Measurements from ENCODE around the gene BRME1. TPM values are rescaled to one million over a fixed set of nuclear protein-coding genes. Genes with fewer than 3 reads are reported as not detected.

The BRME1 gene
- total and polyA plus RNA-seq, 2 of the 13 experiments (the other 11 are each of a cell fraction or from before 2014, with no cell fraction given), result 0.74 to 1.5 TPM

DNA sequence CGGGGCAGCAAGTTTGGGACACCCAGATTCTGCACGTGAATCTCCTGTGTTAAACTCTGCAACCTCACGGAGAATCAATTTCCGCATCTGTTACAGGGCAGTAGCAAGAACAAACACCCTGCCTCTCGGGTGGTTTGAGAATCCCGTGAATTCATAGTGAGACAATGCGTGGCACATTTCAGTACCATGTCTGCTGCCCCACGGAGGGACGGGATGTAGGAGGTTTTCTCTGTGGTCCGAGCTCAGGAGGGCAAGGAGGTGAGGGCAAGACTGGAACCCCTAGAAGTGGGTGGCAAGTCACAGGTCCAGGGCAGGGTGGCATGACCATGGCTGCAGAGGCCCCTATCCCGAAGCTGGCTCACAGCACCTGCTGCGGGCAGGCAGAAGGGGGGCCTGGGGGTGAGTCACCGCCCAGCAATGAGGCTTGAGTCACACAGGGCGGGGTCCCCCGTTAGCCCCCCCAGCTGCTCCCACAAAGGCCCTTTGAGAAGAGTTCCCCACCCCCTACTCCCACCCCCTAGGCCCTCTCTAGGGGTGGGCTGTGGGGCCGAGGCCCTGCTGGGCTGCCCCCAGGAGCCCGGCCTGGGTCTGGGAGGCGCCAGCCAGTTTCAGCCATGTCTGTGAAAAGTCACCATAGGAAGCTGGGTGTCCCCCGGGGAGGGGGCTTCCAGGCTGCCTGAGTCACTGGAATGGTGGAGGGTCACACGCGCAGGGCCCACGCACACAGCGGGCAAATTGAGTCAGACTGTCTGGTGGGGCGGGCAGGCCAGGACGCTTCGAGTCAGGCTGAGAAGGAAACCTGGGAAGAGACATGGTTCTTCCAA lies 54.8 kb downstream of the BRME1 start (continued):
- TF ChIP-seq TAF15 (IDR thresholded peaks at IDR 0.05; ENCODE audit: low read depth, low read length, poor library complexity, severe bottlenecking) (no peak), FOXC1 (CRISPR knock-in tag; IDR thresholded peaks at IDR 0.05; ENCODE audit: borderline replicate concordance) (no peak), ZNF878 (CRISPR knock-in tag; IDR thresholded peaks at IDR 0.05) (no peak), SALL1 (CRISPR knock-in tag; IDR thresholded peaks at IDR 0.05) (peak; percentile 56), ZNF672 (CRISPR knock-in tag; IDR thresholded peaks at IDR 0.05) (no peak), SMARCC2 (IDR thresholded peaks at IDR 0.05) (no peak), MIER2 (CRISPR knock-in tag; IDR thresholded peaks at IDR 0.05) (no peak), ZNF317 (CRISPR knock-in tag; IDR thresholded peaks at IDR 0.05) (no peak), HNRNPL (IDR thresholded peaks at IDR 0.05; ENCODE audit: low read depth, low read length) (peak; percentile 99), RFX1 (IDR thresholded peaks at IDR 0.05) (no peak), ZSCAN21 (CRISPR knock-in tag; IDR thresholded peaks at IDR 0.05; ENCODE audit: borderline replicate concordance) (0 out of 2 replicates have a peak, but pooled peaks have one; percentile 54), SMAD9 (CRISPR knock-in tag; IDR thresholded peaks at IDR 0.05) (no peak)
- TF ChIP-seq, protein P1, sequence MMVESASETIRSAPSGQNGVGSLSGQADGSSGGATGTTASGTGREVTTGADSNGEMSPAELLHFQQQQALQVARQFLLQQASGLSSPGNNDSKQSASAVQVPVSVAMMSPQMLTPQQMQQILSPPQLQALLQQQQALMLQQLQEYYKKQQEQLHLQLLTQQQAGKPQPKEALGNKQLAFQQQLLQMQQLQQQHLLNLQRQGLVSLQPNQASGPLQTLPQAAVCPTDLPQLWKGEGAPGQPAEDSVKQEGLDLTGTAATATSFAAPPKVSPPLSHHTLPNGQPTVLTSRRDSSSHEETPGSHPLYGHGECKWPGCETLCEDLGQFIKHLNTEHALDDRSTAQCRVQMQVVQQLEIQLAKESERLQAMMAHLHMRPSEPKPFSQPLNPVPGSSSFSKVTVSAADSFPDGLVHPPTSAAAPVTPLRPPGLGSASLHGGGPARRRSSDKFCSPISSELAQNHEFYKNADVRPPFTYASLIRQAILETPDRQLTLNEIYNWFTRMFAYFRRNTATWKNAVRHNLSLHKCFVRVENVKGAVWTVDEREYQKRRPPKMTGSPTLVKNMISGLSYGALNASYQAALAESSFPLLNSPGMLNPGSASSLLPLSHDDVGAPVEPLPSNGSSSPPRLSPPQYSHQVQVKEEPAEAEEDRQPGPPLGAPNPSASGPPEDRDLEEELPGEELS (CRISPR knock-in tag; IDR thresholded peaks at IDR 0.05), result peak; percentile 43; the same call in 1 of the 2 replicates
- TF ChIP-seq, protein P2, sequence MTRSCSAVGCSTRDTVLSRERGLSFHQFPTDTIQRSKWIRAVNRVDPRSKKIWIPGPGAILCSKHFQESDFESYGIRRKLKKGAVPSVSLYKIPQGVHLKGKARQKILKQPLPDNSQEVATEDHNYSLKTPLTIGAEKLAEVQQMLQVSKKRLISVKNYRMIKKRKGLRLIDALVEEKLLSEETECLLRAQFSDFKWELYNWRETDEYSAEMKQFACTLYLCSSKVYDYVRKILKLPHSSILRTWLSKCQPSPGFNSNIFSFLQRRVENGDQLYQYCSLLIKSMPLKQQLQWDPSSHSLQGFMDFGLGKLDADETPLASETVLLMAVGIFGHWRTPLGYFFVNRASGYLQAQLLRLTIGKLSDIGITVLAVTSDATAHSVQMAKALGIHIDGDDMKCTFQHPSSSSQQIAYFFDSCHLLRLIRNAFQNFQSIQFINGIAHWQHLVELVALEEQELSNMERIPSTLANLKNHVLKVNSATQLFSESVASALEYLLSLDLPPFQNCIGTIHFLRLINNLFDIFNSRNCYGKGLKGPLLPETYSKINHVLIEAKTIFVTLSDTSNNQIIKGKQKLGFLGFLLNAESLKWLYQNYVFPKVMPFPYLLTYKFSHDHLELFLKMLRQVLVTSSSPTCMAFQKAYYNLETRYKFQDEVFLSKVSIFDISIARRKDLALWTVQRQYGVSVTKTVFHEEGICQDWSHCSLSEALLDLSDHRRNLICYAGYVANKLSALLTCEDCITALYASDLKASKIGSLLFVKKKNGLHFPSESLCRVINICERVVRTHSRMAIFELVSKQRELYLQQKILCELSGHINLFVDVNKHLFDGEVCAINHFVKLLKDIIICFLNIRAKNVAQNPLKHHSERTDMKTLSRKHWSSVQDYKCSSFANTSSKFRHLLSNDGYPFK (CRISPR knock-in tag; IDR thresholded peaks at IDR 0.05; ENCODE audit: borderline replicate concordance), result no peak; the same call in 1 of the 2 replicates
- TF ChIP-seq, protein P3, sequence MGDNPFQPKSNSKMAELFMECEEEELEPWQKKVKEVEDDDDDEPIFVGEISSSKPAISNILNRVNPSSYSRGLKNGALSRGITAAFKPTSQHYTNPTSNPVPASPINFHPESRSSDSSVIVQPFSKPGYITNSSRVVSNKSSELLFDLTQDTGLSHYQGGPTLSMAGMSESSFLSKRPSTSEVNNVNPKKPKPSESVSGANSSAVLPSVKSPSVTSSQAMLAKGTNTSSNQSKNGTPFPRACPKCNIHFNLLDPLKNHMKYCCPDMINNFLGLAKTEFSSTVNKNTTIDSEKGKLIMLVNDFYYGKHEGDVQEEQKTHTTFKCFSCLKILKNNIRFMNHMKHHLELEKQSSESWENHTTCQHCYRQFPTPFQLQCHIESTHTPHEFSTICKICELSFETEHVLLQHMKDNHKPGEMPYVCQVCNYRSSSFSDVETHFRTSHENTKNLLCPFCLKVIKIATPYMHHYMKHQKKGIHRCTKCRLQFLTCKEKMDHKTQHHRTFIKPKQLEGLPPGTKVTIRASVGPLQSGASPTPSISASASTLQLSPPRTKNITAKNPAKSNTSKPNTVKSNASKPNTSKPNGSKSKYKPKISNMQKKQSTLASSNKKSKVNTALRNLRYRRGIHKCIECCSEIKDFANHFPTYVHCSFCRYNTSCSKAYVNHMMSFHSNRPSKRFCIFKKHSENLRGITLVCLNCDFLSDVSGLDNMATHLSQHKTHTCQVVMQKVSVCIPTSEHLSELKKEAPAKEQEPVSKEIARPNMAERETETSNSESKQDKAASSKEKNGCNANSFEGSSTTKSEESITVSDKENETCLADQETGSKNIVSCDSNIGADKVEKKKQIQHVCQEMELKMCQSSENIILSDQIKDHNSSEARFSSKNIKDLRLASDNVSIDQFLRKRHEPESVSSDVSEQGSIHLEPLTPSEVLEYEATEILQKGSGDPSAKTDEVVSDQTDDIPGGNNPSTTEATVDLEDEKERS (CRISPR knock-in tag; IDR thresholded peaks at IDR 0.05), result 0 out of 2 replicates have a peak, but pooled peaks have one; percentile 39
- TF ChIP-seq, protein P4, sequence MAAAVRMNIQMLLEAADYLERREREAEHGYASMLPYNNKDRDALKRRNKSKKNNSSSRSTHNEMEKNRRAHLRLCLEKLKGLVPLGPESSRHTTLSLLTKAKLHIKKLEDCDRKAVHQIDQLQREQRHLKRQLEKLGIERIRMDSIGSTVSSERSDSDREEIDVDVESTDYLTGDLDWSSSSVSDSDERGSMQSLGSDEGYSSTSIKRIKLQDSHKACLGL (CRISPR knock-in tag; IDR thresholded peaks at IDR 0.05), result no peak
- TF ChIP-seq, protein P5, sequence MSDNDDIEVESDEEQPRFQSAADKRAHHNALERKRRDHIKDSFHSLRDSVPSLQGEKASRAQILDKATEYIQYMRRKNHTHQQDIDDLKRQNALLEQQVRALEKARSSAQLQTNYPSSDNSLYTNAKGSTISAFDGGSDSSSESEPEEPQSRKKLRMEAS (IDR thresholded peaks at IDR 0.05), result peak; percentile 37; the same call in 1 of the 2 replicates
